HepG2 (cell line): ENCODE results near the gene FABP2. TPM values are rescaled to one million over a fixed set of nuclear protein-coding genes. Genes with fewer than 3 reads are reported as not detected.

Experiments
- ELF3 ChIP-seq: IDR thresholded peaks from 2 replicates; pipeline ENCODE4 v1.6.1; 2016; ENCODE audit warnings: missing genetic modification reagents, missing compliant biosample characterization
- KDM2A ChIP-seq: sonication (generic); formaldehyde crosslinking; IDR thresholded peaks from 2 replicates; pipeline ENCODE4 v1.4.0; 2020; ENCODE audit warnings: low read depth, missing genetic modification reagents, borderline replicate concordance
- MED1 ChIP-seq: sonication (generic); formaldehyde crosslinking; IDR thresholded peaks from 2 replicates; pipeline ENCODE4 v1.4.0; 2020; ENCODE audit warnings: missing genetic modification reagents
- MEF2D ChIP-seq: sonication (generic); formaldehyde crosslinking; IDR thresholded peaks from 2 replicates; pipeline ENCODE4 v1.5.1; 2020; ENCODE audit warnings: mild to moderate bottlenecking, missing genetic modification reagents
- NFKB2 ChIP-seq: sonication (generic); formaldehyde crosslinking; IDR thresholded peaks from 2 replicates; pipeline ENCODE4 v1.4.0; 2020; ENCODE audit warnings: missing genetic modification reagents, borderline replicate concordance
- RBFOX2 ChIP-seq: fragments of 200-400 bp; formaldehyde crosslinking; IDR thresholded peaks from 2 replicates; pipeline ENCODE4 v1.6.1; 2017; ENCODE audit warnings: low read depth, mild to moderate bottlenecking, low read length
- SMYD3 ChIP-seq: sonication (generic); formaldehyde crosslinking; IDR thresholded peaks from 2 replicates; pipeline ENCODE4 v1.8.1; 2023; ENCODE audit warnings: mild to moderate bottlenecking, missing genetic modification reagents
- TBX3 ChIP-seq: fragments of 450-650 bp; IDR thresholded peaks from 2 replicates; pipeline ENCODE4 v1.6.1; 2017; ENCODE audit warnings: antibody characterized with exemption, mild to moderate bottlenecking, inconsistent platforms, borderline replicate concordance
- ZFP36L1 ChIP-seq: sonication (generic); formaldehyde crosslinking; IDR thresholded peaks from 2 replicates; pipeline ENCODE4 v1.8.0; 2022; ENCODE audit warnings: mild to moderate bottlenecking, missing genetic modification reagents, moderate library complexity
- ZNF256 ChIP-seq: sonication (generic); formaldehyde crosslinking; conservative IDR thresholded peaks from 2 replicates; pipeline ENCODE4 v1.4.0; 2020; ENCODE audit warnings: missing genetic modification reagents
- ZNF337 ChIP-seq: sonication (generic); formaldehyde crosslinking; IDR thresholded peaks from 2 replicates; pipeline ENCODE4 v1.5.1; 2020; ENCODE audit warnings: missing genetic modification reagents, low read depth, mild to moderate bottlenecking, borderline replicate concordance
- ZNF670 ChIP-seq: sonication (generic); formaldehyde crosslinking; IDR thresholded peaks from 2 replicates; pipeline ENCODE4 v1.8.0; 2022; ENCODE audit warnings: mild to moderate bottlenecking, missing genetic modification reagents, borderline replicate concordance
- ZNF792 ChIP-seq: IDR thresholded peaks from 2 replicates; pipeline ENCODE4 v1.6.1; 2016
- ZNF878 ChIP-seq: sonication (generic); formaldehyde crosslinking; IDR thresholded peaks from 2 replicates; pipeline ENCODE4 v1.8.1; 2023; ENCODE audit warnings: mild to moderate bottlenecking, missing genetic modification reagents, moderate library complexity
- ZSCAN31 ChIP-seq: sonication (generic); formaldehyde crosslinking; IDR thresholded peaks from 2 replicates; pipeline ENCODE4 v1.5.0; 2020; ENCODE audit warnings: low read depth, mild to moderate bottlenecking, missing genetic modification reagents
- polyA plus RNA-seq, 8 experiments: library from polyadenylated mRNA; depleted of rRNA in 3 of 8; stranded (reverse) in 7 of 8; unstranded in 1 of 8; fragments of >200 nt; fragmentation: Illumina TruSeq in 4 of 8; extraction: Trizol in 4 of 8; gene quantifications; 2 replicates each; pipeline versions ENCODE4 v1.2.1 to v1.2.3, GENCODE V29; 2011 to 2016; ENCODE audit warnings: low read depth in 4 of 8, missing spikeins in 1 of 8, mixed read lengths in 1 of 8; ENCODE audit not compliant: insufficient read depth in 1 of 8
- total RNA-seq, 5 experiments: library from RNA; depleted of rRNA; stranded (reverse); fragments of >200 nt; fragmentation: Illumina TruSeq; extraction: Trizol; gene quantifications; 2 replicates each; pipeline ENCODE4 v1.2.3, GENCODE V29; 2016; ENCODE audit warnings: low read depth in 1 of 5
- TF ChIP-seq, protein P1 (sequence below): sonication (generic); formaldehyde crosslinking; IDR thresholded peaks from 2 replicates; pipeline ENCODE4 v1.4.0; 2020; ENCODE audit warnings: missing genetic modification reagents, borderline replicate concordance
- TF ChIP-seq, protein P2 (sequence below): IDR thresholded peaks from 2 replicates; pipeline ENCODE4 v1.6.1; 2016
- TF ChIP-seq, protein P3 (sequence below): sonication (generic); formaldehyde crosslinking; IDR thresholded peaks from 2 replicates; pipeline ENCODE4 v1.8.0; 2022; ENCODE audit warnings: missing genetic modification reagents, mild to moderate bottlenecking, moderate library complexity, borderline replicate concordance
- TF ChIP-seq, protein P4 (sequence below): IDR thresholded peaks from 2 replicates; pipeline ENCODE4 v1.6.1; 2016; ENCODE audit warnings: low read depth, borderline replicate concordance
- TF ChIP-seq, protein P5 (sequence below): IDR thresholded peaks from 2 replicates; pipeline ENCODE4 v1.6.1; 2016; ENCODE audit warnings: missing compliant biosample characterization, missing genetic modification reagents, borderline replicate concordance

The FABP2 gene
- total and polyA plus RNA-seq, 2 of the 13 experiments (the other 11 are each of a cell fraction or from before 2014, with no cell fraction given) = 0.78 to 1.2 TPM

DNA sequence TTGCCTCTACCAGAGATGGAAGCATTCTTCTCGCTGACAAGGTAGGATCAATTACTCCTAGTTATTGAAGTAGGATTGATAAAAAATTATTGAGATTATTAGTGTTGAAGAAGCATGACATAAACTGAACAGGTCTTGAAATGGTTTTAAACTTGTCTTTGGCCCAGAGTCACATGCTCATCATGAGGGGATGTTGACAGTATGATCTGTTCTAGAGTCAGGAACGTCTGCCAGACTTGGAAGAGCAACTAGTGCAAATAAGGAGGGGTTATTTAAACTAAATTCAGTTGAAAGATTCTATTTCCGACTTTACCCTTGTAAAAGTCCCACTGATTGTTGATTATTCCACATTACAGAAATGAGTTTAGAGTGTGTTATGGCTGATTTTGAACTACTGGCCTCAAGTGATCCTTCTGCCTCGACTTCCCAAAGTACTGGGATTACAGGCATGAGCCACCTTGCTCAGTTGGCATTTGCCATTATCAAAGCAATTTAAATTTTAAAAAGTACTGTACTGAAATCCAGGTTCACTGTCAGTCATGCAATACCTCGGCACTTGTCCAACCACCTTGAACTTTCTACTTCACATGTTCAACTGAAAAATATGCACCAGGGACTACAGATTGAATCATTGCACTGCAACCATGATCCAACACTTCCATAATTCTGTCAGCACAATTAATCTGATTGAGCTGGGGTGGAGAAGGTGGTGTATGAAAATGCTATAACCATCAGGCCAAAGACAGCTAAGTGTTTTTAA is 19.7 kb downstream of the FABP2 start (continued):
- TF ChIP-seq ZNF256 (CRISPR knock-in tag) = no peak
- TF ChIP-seq ZNF792 (CRISPR knock-in tag) = 0 out of 2 replicates have a peak, but pooled peaks have one; percentile 47
- peak; percentile 47; the same call in 1 of the 2 replicates for TF ChIP-seq ELF3 (CRISPR knock-in tag)
- TF ChIP-seq SMYD3 (CRISPR knock-in tag) = 0 out of 2 replicates have a peak, but pooled peaks have one; percentile 0
- TF ChIP-seq ZNF878 (CRISPR knock-in tag) = peak; percentile 70; the same call in 1 of the 2 replicates
- TF ChIP-seq ZSCAN31 (CRISPR knock-in tag) = 0 out of 2 replicates have a peak, but pooled peaks have one; percentile 36
- no peak for TF ChIP-seq ZNF670 (CRISPR knock-in tag)
- peak; percentile 30; the same call in 1 of the 2 replicates for TF ChIP-seq MED1 (CRISPR knock-in tag)
- no peak for TF ChIP-seq RBFOX2
- TF ChIP-seq ZNF337 (CRISPR knock-in tag) = no peak
- TF ChIP-seq, protein P1, sequence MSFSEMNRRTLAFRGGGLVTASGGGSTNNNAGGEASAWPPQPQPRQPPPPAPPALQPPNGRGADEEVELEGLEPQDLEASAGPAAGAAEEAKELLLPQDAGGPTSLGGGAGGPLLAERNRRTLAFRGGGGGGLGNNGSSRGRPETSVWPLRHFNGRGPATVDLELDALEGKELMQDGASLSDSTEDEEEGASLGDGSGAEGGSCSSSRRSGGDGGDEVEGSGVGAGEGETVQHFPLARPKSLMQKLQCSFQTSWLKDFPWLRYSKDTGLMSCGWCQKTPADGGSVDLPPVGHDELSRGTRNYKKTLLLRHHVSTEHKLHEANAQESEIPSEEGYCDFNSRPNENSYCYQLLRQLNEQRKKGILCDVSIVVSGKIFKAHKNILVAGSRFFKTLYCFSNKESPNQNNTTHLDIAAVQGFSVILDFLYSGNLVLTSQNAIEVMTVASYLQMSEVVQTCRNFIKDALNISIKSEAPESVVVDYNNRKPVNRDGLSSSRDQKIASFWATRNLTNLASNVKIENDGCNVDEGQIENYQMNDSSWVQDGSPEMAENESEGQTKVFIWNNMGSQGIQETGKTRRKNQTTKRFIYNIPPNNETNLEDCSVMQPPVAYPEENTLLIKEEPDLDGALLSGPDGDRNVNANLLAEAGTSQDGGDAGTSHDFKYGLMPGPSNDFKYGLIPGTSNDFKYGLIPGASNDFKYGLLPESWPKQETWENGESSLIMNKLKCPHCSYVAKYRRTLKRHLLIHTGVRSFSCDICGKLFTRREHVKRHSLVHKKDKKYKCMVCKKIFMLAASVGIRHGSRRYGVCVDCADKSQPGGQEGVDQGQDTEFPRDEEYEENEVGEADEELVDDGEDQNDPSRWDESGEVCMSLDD (CRISPR knock-in tag) = no peak
- TF ChIP-seq, protein P2, sequence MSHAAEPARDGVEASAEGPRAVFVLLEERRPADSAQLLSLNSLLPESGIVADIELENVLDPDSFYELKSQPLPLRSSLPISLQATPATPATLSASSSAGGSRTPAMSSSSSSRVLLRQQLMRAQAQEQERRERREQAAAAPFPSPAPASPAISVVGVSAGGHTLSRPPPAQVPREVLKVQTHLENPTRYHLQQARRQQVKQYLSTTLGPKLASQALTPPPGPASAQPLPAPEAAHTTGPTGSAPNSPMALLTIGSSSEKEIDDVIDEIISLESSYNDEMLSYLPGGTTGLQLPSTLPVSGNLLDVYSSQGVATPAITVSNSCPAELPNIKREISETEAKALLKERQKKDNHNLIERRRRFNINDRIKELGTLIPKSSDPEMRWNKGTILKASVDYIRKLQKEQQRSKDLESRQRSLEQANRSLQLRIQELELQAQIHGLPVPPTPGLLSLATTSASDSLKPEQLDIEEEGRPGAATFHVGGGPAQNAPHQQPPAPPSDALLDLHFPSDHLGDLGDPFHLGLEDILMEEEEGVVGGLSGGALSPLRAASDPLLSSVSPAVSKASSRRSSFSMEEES (CRISPR knock-in tag) = peak; percentile 80
- TF ChIP-seq TBX3 = no peak
- no peak for TF ChIP-seq KDM2A (CRISPR knock-in tag)
- TF ChIP-seq, protein P3, sequence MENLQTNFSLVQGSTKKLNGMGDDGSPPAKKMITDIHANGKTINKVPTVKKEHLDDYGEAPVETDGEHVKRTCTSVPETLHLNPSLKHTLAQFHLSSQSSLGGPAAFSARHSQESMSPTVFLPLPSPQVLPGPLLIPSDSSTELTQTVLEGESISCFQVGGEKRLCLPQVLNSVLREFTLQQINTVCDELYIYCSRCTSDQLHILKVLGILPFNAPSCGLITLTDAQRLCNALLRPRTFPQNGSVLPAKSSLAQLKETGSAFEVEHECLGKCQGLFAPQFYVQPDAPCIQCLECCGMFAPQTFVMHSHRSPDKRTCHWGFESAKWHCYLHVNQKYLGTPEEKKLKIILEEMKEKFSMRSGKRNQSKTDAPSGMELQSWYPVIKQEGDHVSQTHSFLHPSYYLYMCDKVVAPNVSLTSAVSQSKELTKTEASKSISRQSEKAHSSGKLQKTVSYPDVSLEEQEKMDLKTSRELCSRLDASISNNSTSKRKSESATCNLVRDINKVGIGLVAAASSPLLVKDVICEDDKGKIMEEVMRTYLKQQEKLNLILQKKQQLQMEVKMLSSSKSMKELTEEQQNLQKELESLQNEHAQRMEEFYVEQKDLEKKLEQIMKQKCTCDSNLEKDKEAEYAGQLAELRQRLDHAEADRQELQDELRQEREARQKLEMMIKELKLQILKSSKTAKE (CRISPR knock-in tag) = no peak
- TF ChIP-seq, protein P4, sequence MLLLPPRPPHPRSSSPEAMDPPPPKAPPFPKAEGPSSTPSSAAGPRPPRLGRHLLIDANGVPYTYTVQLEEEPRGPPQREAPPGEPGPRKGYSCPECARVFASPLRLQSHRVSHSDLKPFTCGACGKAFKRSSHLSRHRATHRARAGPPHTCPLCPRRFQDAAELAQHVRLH (CRISPR knock-in tag) = 0 out of 2 replicates have a peak, but pooled peaks have one; percentile 33
- TF ChIP-seq, protein P5, sequence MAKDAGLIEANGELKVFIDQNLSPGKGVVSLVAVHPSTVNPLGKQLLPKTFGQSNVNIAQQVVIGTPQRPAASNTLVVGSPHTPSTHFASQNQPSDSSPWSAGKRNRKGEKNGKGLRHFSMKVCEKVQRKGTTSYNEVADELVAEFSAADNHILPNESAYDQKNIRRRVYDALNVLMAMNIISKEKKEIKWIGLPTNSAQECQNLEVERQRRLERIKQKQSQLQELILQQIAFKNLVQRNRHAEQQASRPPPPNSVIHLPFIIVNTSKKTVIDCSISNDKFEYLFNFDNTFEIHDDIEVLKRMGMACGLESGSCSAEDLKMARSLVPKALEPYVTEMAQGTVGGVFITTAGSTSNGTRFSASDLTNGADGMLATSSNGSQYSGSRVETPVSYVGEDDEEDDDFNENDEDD (CRISPR knock-in tag) = peak; percentile 62; the same call in 1 of the 2 replicates
- no peak for TF ChIP-seq NFKB2
- 0 out of 2 replicates have a peak, but pooled peaks have one; percentile 31 for TF ChIP-seq MEF2D (CRISPR knock-in tag)
- TF ChIP-seq ZFP36L1 (CRISPR knock-in tag) = peak; percentile 54; the same call in 1 of the 2 replicates
